ENCODE data around the gene RAET1E.

The RAET1E gene

DNA sequence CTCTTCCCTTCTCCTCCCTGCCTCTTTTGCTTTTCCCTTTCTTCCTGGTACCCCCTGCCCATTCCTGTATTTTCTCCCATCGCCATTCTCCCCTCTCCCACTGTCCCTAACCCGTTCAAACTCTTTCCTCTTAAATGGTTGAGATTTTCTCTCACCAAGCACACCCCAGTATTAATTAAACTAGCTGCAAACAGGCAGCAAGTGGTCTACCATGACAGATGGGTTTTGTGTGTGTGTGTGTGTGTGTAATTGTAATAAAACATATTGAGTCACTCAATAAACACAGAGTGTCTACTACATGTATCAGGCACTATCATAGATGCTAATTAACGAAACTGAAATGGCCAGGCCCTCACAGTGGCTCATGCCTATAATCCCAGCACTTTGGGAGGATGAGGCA is 6.7 kb downstream of the RAET1E start:
- no peak overlapping the region for H2BK5ac ChIP-seq (ENCODE audit: low read depth, low read length, poor library complexity)
- H3K79me2 ChIP-seq (ENCODE audit: control insufficient read depth, insufficient read depth, low read length, poor library complexity) = no peaks in the 10 kb centered on the region
- no CpG with 5 or more reads among the region's 3 CpGs for WGBS (ENCODE audit: extremely low coverage, insufficient coverage, insufficient read length)
- H3K27ac ChIP-seq (ENCODE audit: low read depth, low read length) = no peak overlapping the region
- no peak overlapping the region for H3K23ac ChIP-seq (ENCODE audit: low read length)
- no peak overlapping the region for H3K9ac ChIP-seq (ENCODE audit: low read length)
- no peaks in the 10 kb centered on the region for H3K27me3 ChIP-seq (ENCODE audit: insufficient read depth, low read length)
- H2AFZ ChIP-seq (ENCODE audit: insufficient read depth, low read length, poor library complexity) = no peak overlapping the region
- H3K36me3 ChIP-seq (ENCODE audit: control insufficient read depth in 1 of 2, insufficient read depth in 2 of 2, low read length in 2 of 2) = no peaks in the 10 kb centered on the region
- H3K4me2 ChIP-seq (ENCODE audit: low read length) = no peak overlapping the region
- H2BK120ac ChIP-seq (ENCODE audit: insufficient read depth, low read length, poor library complexity) = no peak overlapping the region
- no peaks in the 10 kb centered on the region for H3K79me1 ChIP-seq (ENCODE audit: low read length)
- H3K4me1 ChIP-seq (ENCODE audit: control insufficient read depth in 1 of 2, insufficient read depth in 2 of 2, low read length in 2 of 2) = no peaks in the 10 kb centered on the region
- H3K4ac ChIP-seq (ENCODE audit: low read depth, low read length) = no peak overlapping the region
- no peak for DNase-seq
- H2BK12ac ChIP-seq (ENCODE audit: low read length) = no peak overlapping the region
- H4K91ac ChIP-seq (ENCODE audit: low read depth, low read length) = no peak overlapping the region
- no peak overlapping the region for H4K12ac ChIP-seq (ENCODE audit: low read depth, low read length)
- H3K4me3 ChIP-seq (ENCODE audit: low read depth, low read length) = no peak overlapping the region
- no peak overlapping the region for H2AK5ac ChIP-seq (ENCODE audit: low read length)
- H4K8ac ChIP-seq (ENCODE audit: low read depth, low read length) = no peak overlapping the region
- H3K9me3 ChIP-seq (ENCODE audit: insufficient read depth, low read depth, low read length) = no peaks in the 10 kb centered on the region
- no peak overlapping the region for H3K18ac ChIP-seq (ENCODE audit: low read length)
- no peak overlapping the region for H3K14ac ChIP-seq (ENCODE audit: low read length)

DNA sequence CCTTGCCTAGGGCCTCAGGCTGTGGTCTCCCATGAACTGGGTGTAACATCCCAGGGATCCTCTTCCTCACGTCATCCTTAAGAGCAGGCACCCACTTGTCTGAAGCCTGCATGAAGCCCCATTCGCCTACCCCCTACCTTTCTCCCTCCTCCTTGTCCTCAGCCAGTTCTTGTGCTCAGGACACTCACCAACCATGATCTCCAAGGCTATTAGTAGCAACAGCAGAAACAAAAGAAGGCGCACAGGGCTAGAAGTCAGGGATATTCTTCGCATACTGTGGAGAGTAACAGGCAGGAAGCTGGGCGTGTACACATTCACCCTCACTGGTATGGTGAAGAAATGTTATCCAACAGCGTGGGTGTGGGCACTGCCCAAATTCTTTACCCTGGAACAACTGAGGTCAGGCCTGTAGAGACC is 7.3 kb downstream of the RAET1E start:
- no peak overlapping the region for H4K8ac ChIP-seq (ENCODE audit: low read depth, low read length)
- WGBS (ENCODE audit: extremely low coverage, insufficient coverage, insufficient read length) = no CpG with 5 or more reads among the region's 6 CpGs
- no peak overlapping the region for H2AFZ ChIP-seq (ENCODE audit: insufficient read depth, low read length, poor library complexity)
- no peak overlapping the region for H4K12ac ChIP-seq (ENCODE audit: low read depth, low read length)
- H3K27me3 ChIP-seq (ENCODE audit: insufficient read depth, low read length) = no peaks in the 10 kb centered on the region
- H4K91ac ChIP-seq (ENCODE audit: low read depth, low read length) = no peak overlapping the region
- no peak overlapping the region for H2AK5ac ChIP-seq (ENCODE audit: low read length)
- H3K18ac ChIP-seq (ENCODE audit: low read length) = no peak overlapping the region
- no peaks in the 10 kb centered on the region for H3K9me3 ChIP-seq (ENCODE audit: insufficient read depth, low read depth, low read length)
- H3K23ac ChIP-seq (ENCODE audit: low read length) = no peak overlapping the region
- H3K79me2 ChIP-seq (ENCODE audit: control insufficient read depth, insufficient read depth, low read length, poor library complexity) = no peaks in the 10 kb centered on the region
- H2BK12ac ChIP-seq (ENCODE audit: low read length) = no peak overlapping the region
- H3K9ac ChIP-seq (ENCODE audit: low read length) = no peak overlapping the region
- no peaks in the 10 kb centered on the region for H3K4me1 ChIP-seq (ENCODE audit: control insufficient read depth in 1 of 2, insufficient read depth in 2 of 2, low read length in 2 of 2)
- no peak overlapping the region for H2BK5ac ChIP-seq (ENCODE audit: low read depth, low read length, poor library complexity)
- no peak overlapping the region for H2BK120ac ChIP-seq (ENCODE audit: insufficient read depth, low read length, poor library complexity)
- H3K36me3 ChIP-seq (ENCODE audit: control insufficient read depth in 1 of 2, insufficient read depth in 2 of 2, low read length in 2 of 2) = no peaks in the 10 kb centered on the region
- DNase-seq = no peak
- no peak overlapping the region for H3K4me2 ChIP-seq (ENCODE audit: low read length)
- no peak overlapping the region for H3K4ac ChIP-seq (ENCODE audit: low read depth, low read length)
- no peaks in the 10 kb centered on the region for H3K79me1 ChIP-seq (ENCODE audit: low read length)
- no peak overlapping the region for H3K4me3 ChIP-seq (ENCODE audit: low read depth, low read length)
- H3K27ac ChIP-seq (ENCODE audit: low read depth, low read length) = no peak overlapping the region
- no peak overlapping the region for H3K14ac ChIP-seq (ENCODE audit: low read length)

DNA sequence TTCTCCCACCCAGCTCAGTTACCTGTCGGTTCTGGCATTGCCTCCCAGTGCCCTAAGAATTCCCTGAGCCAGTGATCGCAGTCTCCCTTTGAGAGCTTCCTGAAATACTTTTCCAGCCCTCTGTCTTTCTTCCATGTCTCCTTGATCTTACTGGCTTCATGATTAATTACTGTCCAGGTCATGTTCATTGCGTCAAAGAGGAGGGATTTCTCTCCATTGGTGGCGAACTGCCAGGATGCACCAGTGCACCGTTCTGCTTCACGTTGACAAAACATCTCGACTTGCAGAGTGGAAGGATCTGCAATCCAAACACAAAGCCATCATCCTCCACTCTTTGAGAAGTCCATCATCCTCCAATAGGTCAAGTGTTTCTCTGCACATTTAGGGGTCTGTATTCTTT is 8.6 kb downstream of the RAET1E start:
- Histone ChIP-seq H4K91ac (ENCODE audit: low read depth, low read length) (no peak overlapping the region), H3K4me3 (ENCODE audit: low read depth, low read length) (no peak overlapping the region), H3K27ac (ENCODE audit: low read depth, low read length) (no peak overlapping the region), H3K14ac (ENCODE audit: low read length) (no peak overlapping the region), H4K8ac (ENCODE audit: low read depth, low read length) (no peak overlapping the region), H3K4me2 (ENCODE audit: low read length) (no peak overlapping the region), H3K4ac (ENCODE audit: low read depth, low read length) (no peak overlapping the region), H3K18ac (ENCODE audit: low read length) (no peak overlapping the region), H3K27me3 (ENCODE audit: insufficient read depth, low read length) (no peaks in the 10 kb centered on the region), H2BK12ac (ENCODE audit: low read length) (no peak overlapping the region), H3K79me1 (ENCODE audit: low read length) (no peaks in the 10 kb centered on the region), H2BK5ac (ENCODE audit: low read depth, low read length, poor library complexity) (no peak overlapping the region), H3K23ac (ENCODE audit: low read length) (no peak overlapping the region), H3K4me1 (ENCODE audit: control insufficient read depth in 1 of 2, insufficient read depth in 2 of 2, low read length in 2 of 2) (no peaks in the 10 kb centered on the region), H3K9me3 (ENCODE audit: insufficient read depth, low read depth, low read length) (no peaks in the 10 kb centered on the region), H3K36me3 (ENCODE audit: control insufficient read depth in 1 of 2, insufficient read depth in 2 of 2, low read length in 2 of 2) (no peaks in the 10 kb centered on the region), H2AK5ac (ENCODE audit: low read length) (no peak overlapping the region), H2AFZ (ENCODE audit: insufficient read depth, low read length, poor library complexity) (no peak overlapping the region), H3K9ac (ENCODE audit: low read length) (no peak overlapping the region), H4K12ac (ENCODE audit: low read depth, low read length) (no peak overlapping the region), H2BK120ac (ENCODE audit: insufficient read depth, low read length, poor library complexity) (no peak overlapping the region), H3K79me2 (ENCODE audit: control insufficient read depth, insufficient read depth, low read length, poor library complexity) (no peaks in the 10 kb centered on the region)
- no CpG with 5 or more reads among the region's 7 CpGs for WGBS (ENCODE audit: extremely low coverage, insufficient coverage, insufficient read length)
- DNase-seq = no peak

DNA sequence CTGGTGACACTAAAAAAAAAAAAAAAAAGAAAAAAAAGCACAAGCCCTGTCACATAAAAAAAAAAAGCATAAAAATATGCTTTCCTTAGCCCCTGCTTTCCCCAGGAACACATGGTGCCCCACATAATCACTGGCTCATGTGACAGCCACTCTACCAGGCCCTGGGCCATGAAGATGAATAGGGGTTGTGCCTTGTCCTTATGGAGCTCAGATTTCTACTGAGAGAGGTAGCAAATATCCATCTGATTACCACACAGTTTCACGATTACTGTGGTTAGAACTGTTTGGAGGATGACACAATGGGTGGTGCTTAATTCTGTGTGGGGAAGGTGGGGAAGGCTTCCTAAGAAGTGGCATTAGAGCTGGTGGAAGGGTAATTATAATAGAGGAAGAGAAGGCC is 9.3 kb downstream of the RAET1E start:
- Histone ChIP-seq H3K4ac (ENCODE audit: low read depth, low read length) (no peak overlapping the region), H3K4me3 (ENCODE audit: low read depth, low read length) (no peak overlapping the region), H2BK120ac (ENCODE audit: insufficient read depth, low read length, poor library complexity) (no peak overlapping the region), H3K36me3 (ENCODE audit: control insufficient read depth in 1 of 2, insufficient read depth in 2 of 2, low read length in 2 of 2) (no peaks in the 10 kb centered on the region), H4K12ac (ENCODE audit: low read depth, low read length) (no peak overlapping the region), H3K18ac (ENCODE audit: low read length) (no peak overlapping the region), H2AFZ (ENCODE audit: insufficient read depth, low read length, poor library complexity) (no peak overlapping the region), H3K9ac (ENCODE audit: low read length) (no peak overlapping the region), H3K9me3 (ENCODE audit: insufficient read depth, low read depth, low read length) (no peaks in the 10 kb centered on the region), H3K79me1 (ENCODE audit: low read length) (no peaks in the 10 kb centered on the region), H3K27me3 (ENCODE audit: insufficient read depth, low read length) (no peaks in the 10 kb centered on the region), H3K4me2 (ENCODE audit: low read length) (no peak overlapping the region), H3K27ac (ENCODE audit: low read depth, low read length) (no peak overlapping the region), H3K14ac (ENCODE audit: low read length) (no peak overlapping the region), H4K91ac (ENCODE audit: low read depth, low read length) (no peak overlapping the region), H3K23ac (ENCODE audit: low read length) (no peak overlapping the region), H3K4me1 (ENCODE audit: control insufficient read depth in 1 of 2, insufficient read depth in 2 of 2, low read length in 2 of 2) (no peaks in the 10 kb centered on the region), H4K8ac (ENCODE audit: low read depth, low read length) (no peak overlapping the region), H3K79me2 (ENCODE audit: control insufficient read depth, insufficient read depth, low read length, poor library complexity) (no peaks in the 10 kb centered on the region), H2BK12ac (ENCODE audit: low read length) (no peak overlapping the region), H2BK5ac (ENCODE audit: low read depth, low read length, poor library complexity) (no peak overlapping the region), H2AK5ac (ENCODE audit: low read length) (no peak overlapping the region)
- no CpG with 5 or more reads among the region's 1 CpG for WGBS (ENCODE audit: extremely low coverage, insufficient coverage, insufficient read length)
- no peak for DNase-seq

Measured in trophoblast cell (in vitro differentiated cells and primary cell).